Islet precursor cell (in vitro differentiated cells): Measurements from ENCODE around the gene AGPAT2.
A peak's percentile ranks its signal among the peaks of the same experiment; 100 is the strongest.
"Not testable (repeated sequence)": the region's sequence is repeated elsewhere in the genome, so short reads cannot be mapped to it uniquely, and the experiment has no call there.

Experiments used
- DNase-seq: peaks from one replicate; pipeline ENCODE4 v3.0.0-alpha.2; 2018

The AGPAT2 gene

DNA sequence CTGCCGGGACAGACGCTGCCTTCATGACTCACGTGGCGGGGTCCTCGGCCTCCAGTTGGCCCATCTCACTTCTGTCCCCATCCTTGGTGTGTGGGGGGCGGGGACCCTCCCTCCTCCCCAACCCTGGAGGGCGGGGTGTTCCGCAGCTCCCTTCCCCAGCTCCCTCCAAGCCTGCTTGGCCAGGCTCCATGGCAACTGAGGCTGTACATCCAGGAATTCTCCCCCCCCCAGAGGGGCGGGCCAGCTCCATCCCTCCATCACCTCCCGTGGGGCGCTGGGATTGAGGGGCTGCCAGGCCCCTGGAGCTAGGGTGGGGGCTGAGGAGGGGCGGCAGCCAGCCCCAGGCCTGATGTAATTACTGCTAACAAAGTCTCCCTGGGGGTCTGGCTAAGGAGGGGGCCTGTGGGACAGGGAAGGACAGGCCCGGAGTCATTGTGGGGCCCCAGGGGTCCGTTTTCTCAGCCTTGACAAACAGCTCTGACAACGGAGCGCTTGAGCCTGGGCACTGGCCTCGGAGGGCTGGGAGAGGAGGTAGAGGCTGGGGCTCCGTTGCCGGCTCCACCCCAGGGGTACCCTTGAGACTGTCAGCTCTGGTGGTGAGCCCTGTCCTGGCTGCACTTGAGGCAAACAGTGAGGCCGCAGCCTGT lies 33.1 kb upstream of the AGPAT2 start:
- DNase-seq = no peak

DNA sequence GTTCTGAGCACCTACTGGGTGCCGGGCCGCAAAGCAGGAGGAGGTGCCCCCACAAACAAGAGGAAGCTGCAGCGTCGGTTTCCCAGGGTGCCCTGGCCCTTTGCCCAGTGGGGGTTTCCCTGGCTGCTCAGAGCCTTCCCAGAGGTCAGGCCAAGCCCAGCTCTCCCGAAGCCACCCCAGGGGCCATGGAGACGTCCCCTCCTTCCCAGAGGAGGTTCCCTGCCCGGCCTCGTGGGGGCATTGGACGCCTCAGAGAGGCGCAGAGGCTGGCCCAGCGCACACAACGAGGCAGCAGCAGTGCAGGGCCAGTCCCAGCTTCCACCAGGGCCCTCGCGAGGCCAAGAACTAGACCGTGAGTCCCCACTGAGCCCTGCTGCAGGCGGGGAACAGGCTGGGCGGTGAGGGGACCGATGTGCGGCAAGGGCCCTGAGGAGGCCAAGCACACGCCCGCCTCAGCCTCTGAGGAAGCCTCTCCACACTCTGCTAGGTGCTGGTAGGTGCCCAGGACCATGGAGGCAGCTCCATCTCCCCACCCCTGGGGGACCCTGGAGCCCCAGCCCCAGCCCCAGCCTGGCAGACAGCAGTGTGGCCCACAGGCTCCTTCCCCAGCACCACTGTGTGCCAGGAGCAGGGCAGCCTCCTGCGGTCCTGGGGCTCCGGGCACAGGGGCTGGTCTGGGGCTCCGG lies 32.1 kb upstream of the AGPAT2 start:
- DNase-seq = no peak

DNA sequence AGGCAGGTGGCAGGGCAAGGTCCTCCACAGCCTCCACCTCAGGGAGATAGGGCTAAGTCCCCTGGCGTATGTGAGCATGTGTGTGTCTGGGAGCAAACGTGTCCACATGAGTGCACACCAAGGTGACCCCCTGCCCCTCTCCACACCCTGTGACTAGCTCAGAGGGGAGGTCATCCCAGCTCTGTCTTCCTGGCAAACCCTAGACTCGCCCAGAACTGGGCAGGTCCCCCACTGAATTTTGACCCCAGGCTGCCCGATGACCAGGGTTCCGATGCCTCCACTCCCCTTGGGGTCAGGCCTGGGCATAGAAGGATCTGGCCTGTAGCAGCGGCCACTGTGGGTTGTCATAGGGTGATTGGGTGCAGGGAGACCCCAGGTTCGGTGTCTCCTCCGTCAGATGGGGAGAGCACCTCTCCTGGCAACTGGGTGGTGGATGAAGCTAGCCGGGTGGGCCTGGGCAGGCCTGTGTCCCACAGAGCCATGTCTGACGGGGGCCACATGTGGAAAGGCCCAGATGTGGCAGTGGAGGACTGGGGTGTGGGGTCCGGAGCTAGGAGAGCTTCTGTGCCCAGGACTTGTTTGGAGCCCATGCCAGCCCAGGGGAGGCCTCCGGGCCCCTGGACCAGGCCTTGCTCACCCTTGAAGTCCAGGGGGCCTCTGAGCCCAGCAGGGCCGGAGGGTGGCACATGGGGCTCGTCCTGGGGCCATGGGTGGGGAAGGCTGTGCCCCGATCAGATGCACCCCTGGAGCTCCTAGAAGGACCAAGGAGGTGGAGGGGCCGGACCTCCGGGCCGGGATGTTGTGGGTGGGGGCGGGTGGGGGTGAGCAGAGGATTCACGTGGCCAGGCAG lies 31.3 kb upstream of the AGPAT2 start:
- no peak for DNase-seq

DNA sequence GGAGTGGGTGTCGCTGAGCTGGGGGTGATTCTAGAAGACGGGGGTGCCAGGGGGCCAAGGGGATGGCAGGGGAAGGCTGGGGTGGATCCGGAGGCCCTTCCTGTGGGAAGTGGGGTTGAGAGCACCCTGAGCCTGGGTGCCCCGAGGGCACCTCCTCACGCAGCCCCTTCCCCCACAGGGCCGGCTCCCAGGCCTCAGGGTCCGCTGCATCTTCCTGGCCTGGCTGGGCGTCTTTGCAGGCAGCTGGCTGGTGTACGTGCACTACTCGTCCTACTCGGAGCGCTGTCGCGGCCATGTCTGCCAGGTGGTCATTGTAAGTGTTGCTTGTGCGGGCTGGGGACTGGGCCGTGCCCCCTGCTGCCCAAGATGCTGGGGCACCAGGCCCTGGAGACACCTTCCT lies 30.1 kb upstream of the AGPAT2 start:
- no peak for DNase-seq

DNA sequence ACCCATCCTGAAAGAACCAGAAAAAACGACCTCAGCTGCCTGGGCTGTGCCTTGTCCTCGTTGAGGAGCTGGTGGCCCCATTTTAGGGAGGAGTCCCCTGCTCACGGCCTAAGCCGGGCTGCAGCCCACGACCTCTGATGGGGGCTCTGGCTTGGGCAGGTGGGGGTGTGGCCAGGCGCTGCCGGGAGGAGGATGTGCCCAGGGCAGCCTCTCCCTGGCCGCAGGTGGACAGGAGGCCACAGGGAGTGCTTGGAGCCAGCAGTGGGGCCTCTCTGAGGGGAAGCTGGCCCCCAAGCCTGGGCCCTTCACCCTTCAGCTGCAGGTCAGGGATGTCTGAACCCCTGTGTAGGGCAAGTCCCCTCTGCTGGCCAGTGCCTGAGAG lies 27.6 kb upstream of the AGPAT2 start:
- no peak for DNase-seq

DNA sequence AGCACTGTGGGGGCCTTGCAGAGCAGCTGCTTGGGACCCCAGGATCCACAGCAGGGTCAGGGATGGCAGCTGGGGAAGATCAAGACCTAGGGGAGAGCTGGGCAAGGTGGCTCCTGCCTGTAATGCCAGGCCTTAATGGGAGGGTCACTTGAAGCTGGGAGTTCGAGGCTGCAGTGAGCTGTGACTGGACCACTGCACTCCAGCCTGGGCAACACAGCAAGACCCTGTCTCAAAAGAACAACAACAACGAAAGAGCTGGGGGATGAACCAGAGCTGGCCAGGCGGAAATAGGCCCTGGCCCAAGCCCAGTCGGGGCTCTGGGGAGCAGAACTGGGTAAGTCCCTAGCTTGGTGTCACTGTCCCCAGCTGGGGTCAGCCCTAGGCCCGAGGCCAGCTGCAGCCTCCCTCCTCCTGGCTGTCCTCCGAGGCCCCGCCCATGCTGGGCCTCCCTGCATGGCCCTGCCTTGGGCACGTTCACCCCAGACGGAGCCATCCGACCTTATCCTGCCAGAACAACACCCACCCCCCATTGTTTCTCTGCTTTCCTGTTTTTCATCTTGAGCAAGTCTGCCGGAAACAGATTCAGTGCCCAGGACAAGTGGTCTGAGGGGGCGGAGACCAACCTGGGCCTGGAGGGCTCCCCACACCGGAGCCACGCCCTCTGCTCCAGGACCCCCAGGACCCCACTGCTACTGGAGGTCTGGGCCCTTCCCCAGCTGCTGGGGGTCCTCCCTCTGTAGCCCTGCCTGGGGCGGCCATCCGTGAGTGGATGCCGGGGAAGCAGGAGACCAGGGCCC lies 27.0 kb upstream of the AGPAT2 start:
- peak; percentile 47 for DNase-seq

DNA sequence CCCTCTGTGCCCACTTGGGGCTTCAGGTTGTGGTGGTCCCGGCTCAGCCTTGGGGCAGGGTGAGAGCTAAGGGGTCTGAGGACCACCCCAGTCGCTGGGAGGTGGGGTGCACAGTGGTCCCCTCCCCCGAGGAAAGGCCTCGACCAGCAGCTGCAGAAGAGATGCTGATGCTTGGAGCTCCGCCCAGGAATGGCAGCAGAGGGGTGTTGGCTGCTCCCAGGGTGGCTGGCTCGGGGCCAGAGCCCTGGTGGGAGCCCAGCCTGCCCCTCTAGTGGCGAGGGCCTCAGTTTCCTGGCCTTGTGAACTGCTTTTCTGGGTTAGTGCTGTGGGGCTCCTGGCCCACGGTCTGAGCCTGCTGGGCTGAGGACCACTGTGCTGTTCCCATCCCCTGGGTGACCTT lies 26.3 kb upstream of the AGPAT2 start:
- peak; percentile 52 for DNase-seq

DNA sequence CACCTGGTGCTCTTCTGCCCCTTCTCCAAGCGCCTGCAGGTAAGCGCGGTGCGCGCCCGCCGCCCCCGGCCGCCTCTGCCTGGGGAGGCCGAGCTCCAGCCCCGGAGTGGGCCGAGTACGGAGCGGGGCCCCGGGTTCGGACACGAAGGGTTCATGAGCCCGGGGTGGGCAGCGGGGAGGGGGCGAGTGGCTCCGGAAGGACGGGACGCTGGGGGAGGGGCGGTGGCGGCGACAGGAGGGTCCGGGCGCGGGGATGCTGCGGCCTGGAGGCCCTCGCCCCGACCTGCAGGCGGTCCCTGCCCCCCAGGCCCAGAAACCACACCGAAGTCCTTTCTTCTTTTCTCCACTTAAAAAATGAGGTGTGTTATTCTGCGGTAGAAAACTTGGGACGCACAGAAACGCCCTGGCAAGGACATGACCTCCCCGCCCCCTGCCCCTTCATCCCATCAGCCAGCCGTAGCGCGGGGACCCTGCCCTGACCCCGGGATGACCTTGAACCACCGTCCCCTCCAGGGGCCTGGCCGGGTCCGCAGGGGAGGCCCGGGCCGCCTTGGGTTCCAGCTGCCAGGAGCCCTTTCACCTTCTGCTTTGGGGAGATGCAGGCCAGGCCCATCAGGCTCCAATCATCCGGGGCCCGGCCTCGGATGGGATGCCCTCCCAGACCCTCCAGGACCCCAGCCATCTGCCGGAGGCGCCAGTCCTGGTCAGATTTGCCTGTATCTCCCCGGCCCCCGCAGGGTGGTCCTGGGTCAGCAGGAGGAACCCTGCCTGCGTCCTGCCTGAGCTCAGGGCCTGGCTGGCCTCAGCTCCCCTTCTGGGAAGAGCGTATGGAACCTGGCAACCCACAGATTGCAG lies 25.7 kb upstream of the AGPAT2 start:
- peak; percentile 59 for DNase-seq

DNA sequence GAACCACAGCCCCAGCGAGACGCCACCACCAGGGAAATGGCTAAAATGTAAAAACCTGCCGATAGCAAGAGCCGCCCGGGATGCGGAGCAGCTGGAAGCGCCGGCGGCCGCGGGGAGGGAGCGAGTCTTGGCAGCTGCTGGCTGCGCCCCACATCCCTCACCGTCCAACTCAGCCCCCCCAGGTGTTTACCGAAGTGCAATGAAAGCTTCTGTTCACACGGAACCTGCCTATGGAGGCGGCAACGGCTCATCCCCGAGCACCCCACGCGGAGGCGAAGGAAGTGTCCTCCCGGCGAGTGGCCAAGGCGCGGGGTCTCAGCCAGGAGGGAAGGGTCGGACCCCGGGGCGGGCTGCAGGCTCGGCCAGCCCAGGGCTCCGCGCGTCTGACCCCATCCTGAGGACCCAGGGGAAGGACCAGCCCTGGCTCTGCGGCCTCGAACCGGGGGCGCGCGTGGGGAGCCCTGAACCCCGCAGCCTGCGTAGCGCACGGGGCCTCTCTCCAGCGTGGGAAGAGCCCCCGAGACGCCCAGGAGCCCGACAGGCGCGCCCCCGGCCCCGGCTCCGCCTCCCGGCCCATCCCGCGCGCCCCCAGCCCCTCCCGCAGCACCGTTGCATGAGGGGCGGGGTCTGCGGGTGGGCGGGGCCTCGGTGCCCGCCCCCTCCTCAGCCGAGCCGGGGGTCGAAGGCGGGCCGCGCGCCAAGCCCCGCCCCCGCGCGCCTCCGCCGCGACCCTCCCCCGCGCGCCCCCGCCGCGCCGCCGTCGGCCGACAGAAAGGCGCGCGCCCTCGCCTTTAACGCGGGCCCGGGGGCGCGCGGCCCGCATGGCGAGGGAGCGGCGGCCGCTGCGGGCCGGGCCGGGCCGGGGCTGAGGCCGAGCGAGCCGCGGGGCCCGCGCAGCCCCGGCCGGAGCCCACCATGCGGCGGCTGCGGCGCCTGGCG lies 24.8 kb upstream of the AGPAT2 start, which contains the start of gene DIPK1B:
TSS of gene DIPK1B (plus strand) at position 822 of the 939 bp plus-strand sequence. CDS start at position 916, 94 bp downstream.
- peak; percentile 73 for DNase-seq

DNA sequence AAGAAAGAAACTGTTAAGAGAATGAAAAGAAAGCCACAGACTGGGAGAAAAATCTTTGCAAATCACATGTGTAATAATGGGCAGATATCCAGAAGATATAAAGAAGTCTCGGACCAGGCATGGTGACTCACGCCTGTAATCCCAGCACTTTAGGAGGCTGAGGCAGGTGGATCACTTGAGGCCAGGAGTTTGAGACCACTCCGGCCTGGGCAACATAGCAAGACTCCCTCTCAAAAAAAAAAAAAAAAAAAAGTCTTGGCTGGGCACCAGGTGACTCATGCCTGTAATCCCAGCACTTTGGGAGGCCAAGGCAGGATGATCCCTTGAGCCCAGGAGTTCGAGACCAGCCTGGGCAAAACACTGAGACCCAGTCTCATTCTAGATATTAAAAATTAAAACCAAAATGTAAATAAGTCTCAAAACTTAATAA lies 24.0 kb upstream of the AGPAT2 start:
- not testable (repeated sequence) for DNase-seq

DNA sequence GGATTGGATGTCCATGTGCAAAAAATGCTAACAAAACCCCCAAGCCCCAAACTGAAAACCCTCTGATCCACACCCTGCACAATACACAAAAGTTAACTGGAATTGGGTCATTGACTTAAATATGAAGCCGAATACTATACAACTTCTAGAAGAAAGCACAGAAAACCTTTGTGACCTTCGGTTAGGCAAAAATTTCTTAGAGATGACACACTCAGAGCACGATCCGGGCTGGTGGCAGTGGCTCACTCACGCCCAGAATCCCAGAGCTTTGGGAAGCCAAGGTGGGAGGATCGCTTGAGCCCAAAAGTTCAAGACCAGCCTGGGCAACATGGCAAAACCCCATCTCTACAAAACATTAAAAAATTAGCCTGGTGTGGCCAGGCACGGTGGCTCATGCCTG lies 23.3 kb upstream of the AGPAT2 start:
- DNase-seq = no peak

DNA sequence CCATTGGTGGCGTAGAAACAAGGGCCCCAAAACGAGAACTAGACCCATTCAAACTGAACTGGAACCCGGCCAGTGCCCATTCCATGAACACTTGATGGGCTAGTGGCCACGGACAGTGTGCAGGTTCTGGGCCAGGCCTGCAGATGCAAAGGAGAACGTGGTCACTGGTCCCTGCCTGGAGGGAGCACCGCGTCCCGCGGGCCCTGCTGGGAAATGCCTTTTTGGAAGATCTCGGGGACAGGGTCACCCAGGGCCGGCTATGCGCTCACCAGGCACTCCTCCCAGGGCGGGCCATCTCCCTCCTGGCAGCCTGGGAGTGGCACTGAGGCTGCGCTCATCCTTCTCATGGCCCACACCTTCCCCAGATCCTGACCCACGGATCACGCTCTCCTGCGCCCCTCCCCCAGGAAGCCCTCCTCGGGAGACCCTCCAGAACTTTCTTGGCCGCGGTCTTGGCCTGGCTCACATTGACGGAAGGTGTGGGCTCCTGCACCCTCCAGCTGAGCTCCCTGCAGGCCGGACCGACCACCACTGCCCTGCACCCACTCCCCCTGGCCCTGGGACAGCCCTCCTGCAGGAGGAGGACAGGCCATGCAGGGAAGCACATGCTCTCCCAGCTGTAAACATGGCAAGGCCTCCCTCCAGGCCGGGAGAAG lies 22.3 kb upstream of the AGPAT2 start:
- no peak for DNase-seq

DNA sequence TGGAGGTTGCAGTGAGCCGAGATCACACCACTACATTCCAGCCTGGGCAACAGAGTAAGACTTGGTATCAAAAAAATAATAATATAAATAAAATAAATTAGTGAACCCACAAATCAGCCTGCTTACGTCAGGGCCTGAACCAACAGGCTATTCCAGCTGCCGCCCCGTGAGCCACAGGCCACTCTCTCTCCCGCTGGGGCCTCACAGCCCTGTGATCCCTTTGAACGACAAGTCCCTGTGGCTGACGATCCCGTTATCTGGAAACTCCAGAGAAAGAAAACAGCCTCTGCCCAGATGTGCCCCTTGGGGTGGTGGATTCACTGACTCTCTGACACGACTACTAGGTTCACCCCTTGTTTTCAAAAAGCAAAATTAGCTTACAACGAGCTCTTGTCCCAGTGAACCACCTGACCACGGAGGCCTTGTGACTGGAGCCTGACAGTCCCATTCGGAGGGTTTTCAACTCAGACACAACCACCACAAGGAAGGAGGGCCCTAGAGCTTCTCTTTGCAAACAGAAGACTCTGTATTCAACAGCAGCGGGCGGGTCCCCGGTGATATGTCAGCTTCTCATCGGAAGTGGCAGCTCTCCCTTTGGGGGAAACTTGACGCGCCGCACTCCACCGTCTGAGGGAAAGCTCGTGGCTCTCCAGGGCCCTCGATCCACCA lies 20.7 kb upstream of the AGPAT2 start:
- DNase-seq = no peak

DNA sequence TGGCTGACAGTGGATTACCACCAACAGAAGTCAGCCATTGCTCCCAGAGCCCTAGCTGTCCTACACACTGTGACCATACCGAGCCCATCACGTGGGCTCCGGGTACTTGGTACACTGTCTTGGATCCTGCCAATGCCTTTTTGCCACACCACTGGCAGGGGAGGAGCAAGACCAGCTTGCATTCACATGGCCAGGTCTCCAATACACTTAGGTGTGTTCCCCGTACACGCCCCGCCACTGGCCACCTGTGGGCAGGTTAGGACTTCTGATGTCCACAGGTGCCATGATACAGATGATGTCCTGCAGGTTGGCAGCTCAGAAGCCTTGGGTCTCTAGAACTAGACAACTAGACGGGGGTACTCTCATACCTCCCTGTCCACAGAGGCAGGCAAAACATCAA lies 19.8 kb upstream of the AGPAT2 start:
- no peak for DNase-seq

DNA sequence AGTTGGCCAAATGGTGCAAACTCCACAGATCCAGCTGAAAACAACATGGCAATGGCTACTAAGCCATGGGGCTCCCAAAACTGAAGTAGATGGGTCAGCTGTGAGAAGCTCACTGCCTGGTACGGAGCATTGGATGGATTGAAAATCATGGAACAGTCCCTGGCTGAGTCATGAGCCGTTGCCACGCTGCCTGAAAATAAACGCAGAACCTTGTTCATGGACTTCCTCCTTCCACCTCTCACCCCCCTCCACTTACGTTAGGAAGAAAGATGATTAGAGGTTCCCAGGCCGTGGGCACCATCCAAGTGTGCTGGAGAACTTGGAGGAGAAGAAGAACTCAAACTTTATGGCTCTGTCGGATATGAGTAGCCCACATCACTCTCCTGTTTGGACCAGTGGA lies 18.3 kb upstream of the AGPAT2 start:
- no peak for DNase-seq

DNA sequence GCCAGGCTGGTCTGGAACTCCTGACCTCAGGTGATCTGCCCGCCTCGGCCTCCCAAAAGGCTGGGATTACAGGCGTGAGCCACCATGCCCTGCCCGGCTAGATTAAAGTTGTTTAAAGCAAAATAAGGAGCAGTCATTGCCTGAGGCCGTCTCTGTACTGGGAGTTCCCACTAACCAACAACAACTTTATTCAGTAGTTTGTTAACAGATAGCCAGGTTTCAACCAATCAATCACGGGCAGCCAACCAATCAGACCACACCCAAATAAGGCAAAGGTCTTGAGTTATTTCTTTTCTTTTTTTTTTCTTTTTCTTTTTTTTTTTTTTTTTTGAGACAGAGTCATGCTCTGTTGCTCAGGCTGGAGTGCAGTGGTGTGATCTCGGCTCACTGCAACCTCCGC lies 17.5 kb upstream of the AGPAT2 start:
- DNase-seq = not testable (repeated sequence)

DNA sequence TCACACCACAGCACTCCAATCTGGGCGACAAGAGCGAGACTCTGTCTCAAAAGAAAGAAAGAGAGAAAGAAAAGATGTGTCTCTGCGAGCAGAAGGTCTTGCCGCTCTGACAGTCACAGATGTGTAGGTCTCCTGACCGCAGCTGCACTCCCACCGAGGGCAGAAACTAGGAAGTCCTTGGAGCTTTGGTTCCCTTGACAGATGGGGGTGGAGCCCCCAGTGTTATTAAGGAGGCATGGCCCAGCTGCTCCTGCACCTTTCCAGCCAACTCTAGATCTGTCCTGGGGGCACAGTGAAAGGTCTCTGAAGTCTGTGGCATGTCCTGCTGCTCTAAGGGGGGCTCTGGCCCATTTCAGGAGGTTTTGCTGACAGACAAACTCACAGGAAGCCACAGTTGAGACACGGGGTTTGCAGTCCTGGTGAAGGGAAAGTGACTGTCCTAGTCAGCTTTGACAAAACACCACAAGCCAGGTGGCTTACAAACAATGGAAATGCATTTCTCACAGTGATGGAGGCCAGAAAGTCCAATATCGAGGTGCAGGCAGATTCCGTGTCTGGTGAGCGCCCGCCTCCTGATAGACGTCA lies 16.1 kb upstream of the AGPAT2 start:
- no peak for DNase-seq

DNA sequence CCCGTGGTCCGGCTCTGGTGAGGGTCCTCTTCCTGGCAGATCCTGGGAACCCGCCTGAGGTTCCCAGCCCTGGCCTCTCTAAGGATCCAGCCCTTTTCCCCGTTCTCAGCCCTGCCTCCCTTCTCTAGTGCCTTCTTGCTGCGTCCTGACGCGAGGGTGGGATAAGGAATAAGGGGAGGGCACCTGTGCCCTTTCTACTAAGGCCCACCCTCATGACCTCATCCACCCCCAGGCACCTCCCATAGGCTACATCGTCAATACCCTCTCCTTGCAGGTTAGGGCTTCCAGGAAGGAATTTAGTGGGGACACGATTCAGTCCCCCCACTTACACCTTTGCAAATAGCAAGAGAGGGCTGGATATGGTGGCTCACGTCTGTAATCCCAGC lies 14.4 kb upstream of the AGPAT2 start:
- no peak for DNase-seq

DNA sequence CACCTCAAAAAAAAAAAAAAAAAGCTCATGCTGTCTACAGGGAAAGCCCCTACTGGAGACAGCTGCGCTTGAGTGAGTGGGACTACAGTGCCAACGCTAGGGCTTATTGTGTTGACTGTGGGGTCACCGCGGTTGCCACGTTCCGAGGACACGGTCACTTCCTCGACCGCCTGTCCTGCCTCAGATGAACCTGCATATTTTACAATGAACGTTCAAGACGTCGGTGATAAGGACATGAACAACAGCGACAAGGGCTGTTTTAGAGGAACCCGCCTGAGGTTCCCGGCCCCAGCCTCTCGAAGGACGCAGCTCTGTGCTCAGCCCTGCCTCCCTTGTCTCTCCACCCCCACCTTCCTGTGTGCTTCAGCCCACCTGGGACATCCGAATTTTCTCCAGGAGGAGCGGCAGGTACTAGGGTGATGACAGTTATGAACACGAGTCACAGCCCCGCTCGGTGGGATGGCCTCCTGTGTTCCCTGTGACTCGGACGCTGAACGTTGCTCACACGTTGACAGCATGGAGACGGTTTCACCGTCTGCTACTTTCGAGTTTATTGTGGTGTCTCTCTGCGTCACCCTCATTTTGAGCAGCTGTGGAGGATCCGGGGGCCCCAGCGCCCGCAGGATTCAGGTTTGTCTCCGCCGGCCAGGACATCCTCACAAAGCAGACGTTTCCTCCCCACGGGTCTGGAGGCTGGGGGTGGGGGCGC lies 13.9 kb upstream of the AGPAT2 start:
- no peak for DNase-seq
